HepG2 (cell line): ENCODE data around the gene KTN1. TPM values are rescaled to one million over a fixed set of nuclear protein-coding genes. Genes with fewer than 3 reads are reported as not detected.
A peak's percentile ranks its signal among the peaks of the same experiment; 100 is the strongest.

ENCODE experiments used
- BCL6 ChIP-seq: IDR thresholded peaks from 2 replicates; pipeline ENCODE4 v1.6.1; 2016; ENCODE audit warnings: missing genetic modification reagents, missing compliant biosample characterization
- DNMT1 ChIP-seq: sonication (generic); formaldehyde crosslinking; IDR thresholded peaks from 2 replicates; pipeline ENCODE4 v1.5.1; 2020; ENCODE audit warnings: mild to moderate bottlenecking, missing genetic modification reagents
- GFI1 ChIP-seq: sonication (generic); formaldehyde crosslinking; IDR thresholded peaks from 2 replicates; pipeline ENCODE4 v1.5.0; 2020; ENCODE audit warnings: missing genetic modification reagents, mild to moderate bottlenecking, borderline replicate concordance
- MYC ChIP-seq: sonication (generic); formaldehyde crosslinking; IDR thresholded peaks from 2 replicates; pipeline ENCODE4 v1.9.0; 2021; ENCODE audit warnings: missing genetic modification reagents, borderline replicate concordance
- NFYC ChIP-seq: IDR thresholded peaks from 2 replicates; pipeline ENCODE4 v1.6.1; 2016; ENCODE audit warnings: missing genetic modification reagents, missing compliant biosample characterization
- NR2F6 ChIP-seq, 2 experiments: IDR thresholded peaks; 2 replicates each; pipeline ENCODE4 v1.6.1; 2016; ENCODE audit warnings: antibody characterized with exemption in 1 of 2, mild to moderate bottlenecking in 1 of 2
- PITX1 ChIP-seq: sonication (generic); formaldehyde crosslinking; IDR thresholded peaks from 2 replicates; pipeline ENCODE4 v1.5.1; 2020; ENCODE audit warnings: mild to moderate bottlenecking, missing genetic modification reagents
- SMYD3 ChIP-seq: sonication (generic); formaldehyde crosslinking; IDR thresholded peaks from 2 replicates; pipeline ENCODE4 v1.8.1; 2023; ENCODE audit warnings: mild to moderate bottlenecking, missing genetic modification reagents
- SRSF1 ChIP-seq: fragments of 200-400 bp; formaldehyde crosslinking; optimal IDR thresholded peaks from 2 replicates; pipeline ENCODE3; 2017; ENCODE audit warnings: mild to moderate bottlenecking, low read depth, low read length, moderate library complexity
- TAF15 ChIP-seq: fragments of 200-400 bp; formaldehyde crosslinking; IDR thresholded peaks from one replicate; pipeline ENCODE4 v1.6.1; 2018; ENCODE audit warnings: mild to moderate bottlenecking, low read depth, low read length; ENCODE audit not compliant: poor library complexity, severe bottlenecking
- U2AF1 ChIP-seq: fragments of 200-400 bp; formaldehyde crosslinking; optimal IDR thresholded peaks from 2 replicates; pipeline ENCODE3; 2017; ENCODE audit warnings: mild to moderate bottlenecking, low read depth, low read length
- ZNF296 ChIP-seq: sonication (generic); formaldehyde crosslinking; conservative IDR thresholded peaks from 2 replicates; pipeline ENCODE4 v1.5.0; 2020; ENCODE audit warnings: mild to moderate bottlenecking, missing genetic modification reagents
- ZNF3 ChIP-seq: IDR thresholded peaks from 2 replicates; pipeline ENCODE4 v1.7.0; 2017; ENCODE audit warnings: inconsistent platforms
- ZNF572 ChIP-seq: sonication (generic); formaldehyde crosslinking; IDR thresholded peaks from 2 replicates; pipeline ENCODE4 v1.5.1; 2020; ENCODE audit warnings: mild to moderate bottlenecking, missing genetic modification reagents
- ZNF589 ChIP-seq: sonication (generic); formaldehyde crosslinking; conservative IDR thresholded peaks from 2 replicates; pipeline ENCODE4 v1.8.0; 2022; ENCODE audit warnings: mild to moderate bottlenecking, moderate library complexity, missing genetic modification reagents
- ZNF773 ChIP-seq: sonication (generic); formaldehyde crosslinking; IDR thresholded peaks from 2 replicates; pipeline ENCODE4 v1.4.0; 2020; ENCODE audit warnings: missing genetic modification reagents, borderline replicate concordance
- polyA plus RNA-seq, 8 experiments: library from polyadenylated mRNA; depleted of rRNA in 3 of 8; stranded (reverse) in 7 of 8; unstranded in 1 of 8; fragments of >200 nt; fragmentation: Illumina TruSeq in 4 of 8; extraction: Trizol in 4 of 8; gene quantifications; 2 replicates each; pipeline versions ENCODE4 v1.2.1 to v1.2.3, GENCODE V29; 2011 to 2016; ENCODE audit warnings: low read depth in 4 of 8, missing spikeins in 1 of 8, mixed read lengths in 1 of 8; ENCODE audit not compliant: insufficient read depth in 1 of 8
- total RNA-seq, 5 experiments: library from RNA; depleted of rRNA; stranded (reverse); fragments of >200 nt; fragmentation: Illumina TruSeq; extraction: Trizol; gene quantifications; 2 replicates each; pipeline ENCODE4 v1.2.3, GENCODE V29; 2016; ENCODE audit warnings: low read depth in 1 of 5
- TF ChIP-seq, protein P1 (sequence below): IDR thresholded peaks from 2 replicates; pipeline ENCODE4 v1.6.1; 2018; ENCODE audit warnings: missing genetic modification reagents, mild to moderate bottlenecking, missing compliant biosample characterization
- TF ChIP-seq, protein P2 (sequence below): sonication (generic); formaldehyde crosslinking; IDR thresholded peaks from 2 replicates; pipeline ENCODE4 v1.4.0; 2020; ENCODE audit warnings: low read depth, mild to moderate bottlenecking, missing genetic modification reagents
- TF ChIP-seq, protein P3 (sequence below): IDR thresholded peaks from 2 replicates; pipeline ENCODE4 v1.6.1; 2018; ENCODE audit warnings: missing genetic modification reagents
- TF ChIP-seq, protein P4 (sequence below): sonication (generic); formaldehyde crosslinking; IDR thresholded peaks from 2 replicates; pipeline ENCODE4 v1.8.0; 2022; ENCODE audit warnings: missing genetic modification reagents, mild to moderate bottlenecking, inconsistent platforms, borderline replicate concordance
- TF ChIP-seq, protein P5 (sequence below): sonication (generic); formaldehyde crosslinking; IDR thresholded peaks from 2 replicates; pipeline ENCODE4 v1.9.0; 2022; ENCODE audit warnings: missing genetic modification reagents, mild to moderate bottlenecking, borderline replicate concordance
- TF ChIP-seq, protein P6 (sequence below): sonication (generic); formaldehyde crosslinking; conservative IDR thresholded peaks from 2 replicates; pipeline ENCODE4 v1.4.0; 2020; ENCODE audit warnings: missing genetic modification reagents

Gene KTN1
- total and polyA plus RNA-seq, 2 of the 13 experiments (the other 11 are each of a cell fraction or from before 2014, with no cell fraction given): 60.6 to 169 TPM

DNA sequence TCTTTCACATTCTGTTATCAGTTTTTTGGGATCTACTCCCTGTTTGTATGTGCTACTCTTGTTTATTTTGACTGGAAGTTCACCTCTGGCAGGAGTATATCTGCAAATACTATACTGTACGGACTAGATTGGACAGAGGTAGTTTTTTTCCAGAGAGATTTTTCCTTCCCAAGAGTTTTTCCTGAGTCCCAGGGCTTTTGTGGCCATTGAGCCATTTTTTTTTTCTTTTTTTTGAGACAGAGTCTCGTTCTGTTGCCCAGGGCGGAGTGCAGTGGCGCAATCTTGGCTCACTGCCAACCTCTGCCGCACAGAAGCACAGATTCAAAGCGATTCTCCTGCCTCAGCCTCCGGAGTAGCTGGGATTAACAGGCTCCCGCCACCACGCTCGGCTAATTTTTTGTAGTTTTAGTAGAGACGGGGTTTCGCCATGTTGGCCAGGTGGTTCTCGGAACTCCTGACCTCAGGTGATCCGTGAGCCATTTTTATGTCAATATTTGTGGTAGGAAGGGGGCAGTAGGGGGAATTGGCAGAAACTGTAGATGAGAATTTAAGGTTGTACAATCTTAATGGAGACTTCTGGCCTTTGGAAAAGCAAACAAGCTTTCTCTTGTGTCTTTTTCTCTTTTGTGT lies 19.4 kb downstream of the KTN1 start (continued):
- TF ChIP-seq, protein P1, sequence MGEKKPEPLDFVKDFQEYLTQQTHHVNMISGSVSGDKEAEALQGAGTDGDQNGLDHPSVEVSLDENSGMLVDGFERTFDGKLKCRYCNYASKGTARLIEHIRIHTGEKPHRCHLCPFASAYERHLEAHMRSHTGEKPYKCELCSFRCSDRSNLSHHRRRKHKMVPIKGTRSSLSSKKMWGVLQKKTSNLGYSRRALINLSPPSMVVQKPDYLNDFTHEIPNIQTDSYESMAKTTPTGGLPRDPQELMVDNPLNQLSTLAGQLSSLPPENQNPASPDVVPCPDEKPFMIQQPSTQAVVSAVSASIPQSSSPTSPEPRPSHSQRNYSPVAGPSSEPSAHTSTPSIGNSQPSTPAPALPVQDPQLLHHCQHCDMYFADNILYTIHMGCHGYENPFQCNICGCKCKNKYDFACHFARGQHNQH (CRISPR knock-in tag): peak; percentile 75; the same call in 1 of the 2 replicates
- TF ChIP-seq GFI1 (CRISPR knock-in tag) (peak; percentile 95), SMYD3 (peak; percentile 58; the same call in 1 of the 2 replicates), DNMT1 (CRISPR knock-in tag) (no peak), ZNF589 (CRISPR knock-in tag) (no peak), TAF15 (no peak), NR2F6 (IDR thresholded peaks at IDR 0.05) (peak; percentile 83), NR2F6 (CRISPR knock-in tag; IDR thresholded peaks at IDR 0.05) (peak; percentile 83), U2AF1 (no peak), NFYC (CRISPR knock-in tag) (no peak), MYC (CRISPR knock-in tag) (peak; percentile 71; the same call in 1 of the 2 replicates), PITX1 (CRISPR knock-in tag) (peak; percentile 96), ZNF296 (CRISPR knock-in tag) (no peak), ZNF572 (CRISPR knock-in tag) (no peak), ZNF773 (no peak), SRSF1 (no peak), BCL6 (CRISPR knock-in tag) (peak; percentile 72), ZNF3 (no peak; the same call in 1 of the 2 replicates)
- TF ChIP-seq, protein P2, sequence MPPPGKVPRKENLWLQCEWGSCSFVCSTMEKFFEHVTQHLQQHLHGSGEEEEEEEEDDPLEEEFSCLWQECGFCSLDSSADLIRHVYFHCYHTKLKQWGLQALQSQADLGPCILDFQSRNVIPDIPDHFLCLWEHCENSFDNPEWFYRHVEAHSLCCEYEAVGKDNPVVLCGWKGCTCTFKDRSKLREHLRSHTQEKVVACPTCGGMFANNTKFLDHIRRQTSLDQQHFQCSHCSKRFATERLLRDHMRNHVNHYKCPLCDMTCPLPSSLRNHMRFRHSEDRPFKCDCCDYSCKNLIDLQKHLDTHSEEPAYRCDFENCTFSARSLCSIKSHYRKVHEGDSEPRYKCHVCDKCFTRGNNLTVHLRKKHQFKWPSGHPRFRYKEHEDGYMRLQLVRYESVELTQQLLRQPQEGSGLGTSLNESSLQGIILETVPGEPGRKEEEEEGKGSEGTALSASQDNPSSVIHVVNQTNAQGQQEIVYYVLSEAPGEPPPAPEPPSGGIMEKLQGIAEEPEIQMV (CRISPR knock-in tag): no peak
- TF ChIP-seq, protein P3, sequence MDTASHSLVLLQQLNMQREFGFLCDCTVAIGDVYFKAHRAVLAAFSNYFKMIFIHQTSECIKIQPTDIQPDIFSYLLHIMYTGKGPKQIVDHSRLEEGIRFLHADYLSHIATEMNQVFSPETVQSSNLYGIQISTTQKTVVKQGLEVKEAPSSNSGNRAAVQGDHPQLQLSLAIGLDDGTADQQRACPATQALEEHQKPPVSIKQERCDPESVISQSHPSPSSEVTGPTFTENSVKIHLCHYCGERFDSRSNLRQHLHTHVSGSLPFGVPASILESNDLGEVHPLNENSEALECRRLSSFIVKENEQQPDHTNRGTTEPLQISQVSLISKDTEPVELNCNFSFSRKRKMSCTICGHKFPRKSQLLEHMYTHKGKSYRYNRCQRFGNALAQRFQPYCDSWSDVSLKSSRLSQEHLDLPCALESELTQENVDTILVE: 0 out of 2 replicates have a peak, but pooled peaks have one; percentile 64
- TF ChIP-seq, protein P4, sequence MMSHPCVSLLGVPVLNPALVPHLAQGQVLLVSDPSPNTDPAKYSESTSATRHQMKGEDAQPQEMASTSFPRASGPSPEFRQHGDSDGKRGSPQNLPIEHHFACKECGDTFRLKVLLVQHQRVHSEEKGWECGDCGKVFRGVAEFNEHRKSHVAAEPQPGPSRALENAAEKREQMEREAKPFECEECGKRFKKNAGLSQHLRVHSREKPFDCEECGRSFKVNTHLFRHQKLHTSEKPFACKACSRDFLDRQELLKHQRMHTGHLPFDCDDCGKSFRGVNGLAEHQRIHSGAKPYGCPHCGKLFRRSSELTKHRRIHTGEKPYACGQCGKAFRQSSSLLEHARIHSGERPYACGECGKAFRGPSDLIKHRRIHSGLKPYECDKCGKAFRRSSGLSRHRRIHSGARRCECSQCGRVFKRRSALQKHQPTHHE (CRISPR knock-in tag): no peak; the same call in 1 of the 2 replicates
- TF ChIP-seq, protein P5, sequence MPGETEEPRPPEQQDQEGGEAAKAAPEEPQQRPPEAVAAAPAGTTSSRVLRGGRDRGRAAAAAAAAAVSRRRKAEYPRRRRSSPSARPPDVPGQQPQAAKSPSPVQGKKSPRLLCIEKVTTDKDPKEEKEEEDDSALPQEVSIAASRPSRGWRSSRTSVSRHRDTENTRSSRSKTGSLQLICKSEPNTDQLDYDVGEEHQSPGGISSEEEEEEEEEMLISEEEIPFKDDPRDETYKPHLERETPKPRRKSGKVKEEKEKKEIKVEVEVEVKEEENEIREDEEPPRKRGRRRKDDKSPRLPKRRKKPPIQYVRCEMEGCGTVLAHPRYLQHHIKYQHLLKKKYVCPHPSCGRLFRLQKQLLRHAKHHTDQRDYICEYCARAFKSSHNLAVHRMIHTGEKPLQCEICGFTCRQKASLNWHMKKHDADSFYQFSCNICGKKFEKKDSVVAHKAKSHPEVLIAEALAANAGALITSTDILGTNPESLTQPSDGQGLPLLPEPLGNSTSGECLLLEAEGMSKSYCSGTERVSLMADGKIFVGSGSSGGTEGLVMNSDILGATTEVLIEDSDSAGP (CRISPR knock-in tag): peak; percentile 75
- TF ChIP-seq, protein P6, sequence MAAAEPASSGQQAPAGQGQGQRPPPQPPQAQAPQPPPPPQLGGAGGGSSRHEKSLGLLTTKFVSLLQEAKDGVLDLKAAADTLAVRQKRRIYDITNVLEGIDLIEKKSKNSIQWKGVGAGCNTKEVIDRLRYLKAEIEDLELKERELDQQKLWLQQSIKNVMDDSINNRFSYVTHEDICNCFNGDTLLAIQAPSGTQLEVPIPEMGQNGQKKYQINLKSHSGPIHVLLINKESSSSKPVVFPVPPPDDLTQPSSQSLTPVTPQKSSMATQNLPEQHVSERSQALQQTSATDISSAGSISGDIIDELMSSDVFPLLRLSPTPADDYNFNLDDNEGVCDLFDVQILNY: no peak
